IMR-90 (cell line): ENCODE measurements around the gene PPHLN1. TPM values are rescaled to one million over a fixed set of nuclear protein-coding genes. Genes with fewer than 3 reads are reported as not detected.

Experiments used
- ATAC-seq: fragments of 200-7000 bp; cut with Tn5 transposase; 2 replicates; pipeline ENCODE4 v1.9.1; 2020; ENCODE audit warnings: low read depth, mild to moderate bottlenecking, moderate library complexity
- BruUV-seq: library from RNA; stranded (reverse); fragments of 400-500 nt; replicated peaks from 2 replicates; lab custom pipeline; 2021; lab: Mats Ljungman, UMichigan
- CTCF ChIA-PET: fragments of 300-600 bp; formaldehyde crosslinking; extraction: SDS; loops from one replicate; lab custom pipeline; 2021; ENCODE audit warnings: antibody characterized with exemption; lab: Yijun Ruan, JAX
- POLR2A ChIA-PET: fragments of 300-600 bp; sonication (Branson Sonifier 250); formaldehyde crosslinking; loops from one replicate; lab custom pipeline; 2022; ENCODE audit warnings: antibody characterized with exemption; ENCODE audit not compliant: unreplicated experiment; lab: Charles Lee
- DNase-seq: peaks from one replicate; pipeline ENCODE4 v3.0.0; 2013
- H2AFZ ChIP-seq: replicated peaks from 2 replicates; pipeline ENCODE3; 2013; ENCODE audit warnings: low read length, mild to moderate bottlenecking; ENCODE audit not compliant: poor library complexity
- H2AK5ac ChIP-seq: 2 replicates; pipeline ENCODE4 v1.6.1; 2013; ENCODE audit warnings: low read depth, low read length, inconsistent platforms
- H2AK9ac ChIP-seq: replicated peaks from 2 replicates; pipeline ENCODE3; 2013; ENCODE audit warnings: mild to moderate bottlenecking, low read depth, low read length, moderate library complexity; ENCODE audit not compliant: poor library complexity
- H2BK120ac ChIP-seq: 2 replicates; pipeline ENCODE4 v1.6.1; 2013; ENCODE audit warnings: low read depth, low read length, inconsistent platforms
- H2BK15ac ChIP-seq: 3 replicates; pipeline ENCODE4 v1.6.1; 2013; ENCODE audit warnings: low read depth, low read length, inconsistent platforms
- H2BK20ac ChIP-seq: 2 replicates; pipeline ENCODE4 v1.6.1; 2013; ENCODE audit warnings: low read depth, mild to moderate bottlenecking, inconsistent platforms, low read length, moderate library complexity
- H2BK5ac ChIP-seq: 2 replicates; pipeline ENCODE4 v1.6.1; 2013; ENCODE audit warnings: mild to moderate bottlenecking, low read depth, low read length, inconsistent platforms; ENCODE audit not compliant: poor library complexity, severe bottlenecking
- H3K14ac ChIP-seq: replicated peaks from 2 replicates; pipeline ENCODE4 v1.6.1; 2013; ENCODE audit warnings: low read depth, low read length, inconsistent platforms
- H3K18ac ChIP-seq: 2 replicates; pipeline ENCODE4 v1.6.1; 2013; ENCODE audit warnings: low read depth, low read length, control low read depth
- H3K23ac ChIP-seq: 2 replicates; pipeline ENCODE4 v1.6.1; 2013; ENCODE audit warnings: low read depth, low read length, inconsistent platforms
- H3K27ac ChIP-seq: 2 replicates; pipeline ENCODE4 v1.5.1; 2013; ENCODE audit warnings: mild to moderate bottlenecking, control low read depth, low read length; ENCODE audit not compliant: insufficient read depth
- H3K27me3 ChIP-seq: 2 replicates; pipeline ENCODE4 v1.6.1; 2013; ENCODE audit warnings: low read length; ENCODE audit not compliant: control insufficient read depth, insufficient read depth
- H3K36me3 ChIP-seq: 2 replicates; pipeline ENCODE4 v1.6.1; 2013; ENCODE audit warnings: low read length, mixed read lengths; ENCODE audit not compliant: control insufficient read depth, insufficient read depth
- H3K4ac ChIP-seq: 2 replicates; pipeline ENCODE4 v1.6.1; 2013; ENCODE audit warnings: low read depth, low read length, inconsistent platforms
- H3K4me1 ChIP-seq: 2 replicates; pipeline ENCODE4 v1.6.1; 2013; ENCODE audit warnings: low read length, mixed read lengths; ENCODE audit not compliant: control insufficient read depth, insufficient read depth
- H3K4me2 ChIP-seq: 2 replicates; pipeline ENCODE4 v1.6.1; 2013; ENCODE audit warnings: low read depth, mild to moderate bottlenecking, control low read depth, low read length, moderate library complexity
- H3K4me3 ChIP-seq: 2 replicates; pipeline ENCODE4 v1.5.1; 2013; ENCODE audit warnings: low read depth, mild to moderate bottlenecking, control low read depth, low read length, moderate library complexity; ENCODE audit not compliant: insufficient read depth
- H3K56ac ChIP-seq: 2 replicates; pipeline ENCODE4 v1.6.1; 2013; ENCODE audit warnings: low read length, inconsistent platforms; ENCODE audit not compliant: insufficient read depth; ENCODE audit errors: extremely low read depth
- H3K79me1 ChIP-seq, 2 experiments: 2 replicates each; pipeline ENCODE4 v1.6.1; 2013; ENCODE audit warnings: low read length in 2 of 2, inconsistent platforms in 1 of 2, low read depth in 1 of 2
- H3K9ac ChIP-seq: 2 replicates; pipeline ENCODE4 v1.6.1; 2013; ENCODE audit warnings: low read depth, low read length, control low read depth
- H3K9me1 ChIP-seq: 2 replicates; pipeline ENCODE4 v1.6.1; 2013; ENCODE audit warnings: low read length, inconsistent platforms; ENCODE audit not compliant: insufficient read depth
- H3K9me3 ChIP-seq: 2 replicates; pipeline ENCODE4 v1.6.1; 2013; ENCODE audit warnings: low read length; ENCODE audit not compliant: control insufficient read depth, insufficient read depth
- H4K20me1 ChIP-seq: 2 replicates; pipeline ENCODE4 v1.6.1; 2013; ENCODE audit warnings: low read length, inconsistent platforms; ENCODE audit not compliant: insufficient read depth
- H4K5ac ChIP-seq: 2 replicates; pipeline ENCODE4 v1.6.1; 2013; ENCODE audit warnings: mild to moderate bottlenecking, low read depth, low read length, control low read depth
- H4K8ac ChIP-seq, 2 experiments: 2 replicates each; pipeline ENCODE4 v1.6.1; 2013; ENCODE audit warnings: low read depth in 2 of 2, low read length in 2 of 2, control low read depth in 1 of 2, inconsistent platforms in 1 of 2
- H4K91ac ChIP-seq: 2 replicates; pipeline ENCODE4 v1.6.1; 2013; ENCODE audit warnings: low read depth, low read length, inconsistent platforms; ENCODE audit not compliant: insufficient read depth
- BHLHE40 ChIP-seq: fragments of 150-350 bp; IDR thresholded peaks from 2 replicates; pipeline ENCODE4 v1.6.1; 2016; ENCODE audit warnings: mild to moderate bottlenecking, low read depth, low read length
- CEBPB ChIP-seq: IDR thresholded peaks from 2 replicates; pipeline ENCODE4 v1.6.1; 2012; ENCODE audit warnings: low read depth, low read length, improper control_type of control experiment
- CHD1 ChIP-seq: IDR thresholded peaks from 2 replicates; pipeline ENCODE4 v1.6.1; 2012; ENCODE audit warnings: low read depth, low read length, improper control_type of control experiment
- CTCF ChIP-seq: conservative IDR thresholded peaks from 2 replicates; pipeline ENCODE4 v1.5.1; 2012; ENCODE audit warnings: mild to moderate bottlenecking, low read depth, low read length, improper control_type of control experiment
- FOS ChIP-seq: fragments of 150-350 bp; IDR thresholded peaks from 2 replicates; pipeline ENCODE4 v1.6.1; 2016; ENCODE audit warnings: low read depth, low read length
- MAFK ChIP-seq: IDR thresholded peaks from 2 replicates; pipeline ENCODE4 v1.6.1; 2012; ENCODE audit warnings: low read depth, low read length, improper control_type of control experiment
- MAZ ChIP-seq: IDR thresholded peaks from 2 replicates; pipeline ENCODE4 v1.6.1; 2012; ENCODE audit warnings: low read depth, mild to moderate bottlenecking, low read length, improper control_type of control experiment, moderate library complexity, borderline replicate concordance
- MXI1 ChIP-seq: IDR thresholded peaks from 2 replicates; pipeline ENCODE4 v1.6.1; 2012; ENCODE audit warnings: low read depth, mild to moderate bottlenecking, low read length, moderate library complexity, borderline replicate concordance
- NFE2L2 ChIP-seq: fragments of 150-350 bp; IDR thresholded peaks from 2 replicates; pipeline ENCODE4 v1.6.1; 2016; ENCODE audit warnings: low read depth, mild to moderate bottlenecking, low read length
- POLR2A ChIP-seq: IDR thresholded peaks from 2 replicates; pipeline ENCODE4 v1.6.1; 2012; ENCODE audit warnings: mild to moderate bottlenecking, low read depth, low read length
- RCOR1 ChIP-seq: IDR thresholded peaks from 2 replicates; pipeline ENCODE4 v1.6.1; 2012; ENCODE audit warnings: mild to moderate bottlenecking, low read length, improper control_type of control experiment; ENCODE audit not compliant: insufficient replicate concordance
- RFX5 ChIP-seq: IDR thresholded peaks from 2 replicates; pipeline ENCODE4 v1.8.0; 2012; ENCODE audit warnings: low read depth, mild to moderate bottlenecking, low read length, moderate library complexity
- SMC3 ChIP-seq: fragments of 150-350 bp; IDR thresholded peaks from 2 replicates; pipeline ENCODE4 v1.6.1; 2016; ENCODE audit warnings: low read depth, mild to moderate bottlenecking, antibody characterized with exemption, low read length, moderate library complexity
- WGBS, 2 experiments: methylation state at CpG; one replicate each; pipeline versions ENCODE4 v1.1.5 to v1.1.7; 2013; ENCODE audit warnings: missing lambda C conversion rate in 2 of 2; ENCODE audit not compliant: insufficient read length in 1 of 2; ENCODE audit errors: extremely low coverage in 2 of 2; 5-methylcytosine and 5-hydroxymethylcytosine counted together
- dilution Hi-C: fragments of 300-500 bp; cut with HindIII; formaldehyde crosslinking; loops from one replicate; pipeline ENCODE4 v1.14.3; 2018; ENCODE audit warnings: low sequenced_read_pairs; ENCODE audit not compliant: unreplicated experiment
- in situ Hi-C: fragments of 300-500 bp; cut with MboI; formaldehyde crosslinking; loops from 3 replicates; pipeline ENCODE4 v1.14.3; 2019; ENCODE audit warnings: low sequenced_read_pairs, inconsistent platforms, mixed read lengths
- intact Hi-C: fragments of 100-400 bp; cut with micrococcal nuclease; formaldehyde crosslinking; loops from 2 replicates; pipeline ENCODE4 v1.10.0; 2022
- polyA plus RNA-seq, 3 experiments: library from polyadenylated mRNA; depleted of rRNA; stranded (reverse); fragments of >200 nt; gene quantifications; 2 replicates each; pipeline ENCODE4 v1.2.3, GENCODE V29; 2012; ENCODE audit warnings: low replicate concordance in 1 of 3
- total RNA-seq: library from RNA; depleted of rRNA; stranded (reverse); fragments of >200 nt; gene quantifications from 2 replicates; pipeline ENCODE4 v1.2.3, GENCODE V29; 2012
- TF ChIP-seq, protein P1 (sequence below): fragments of 150-350 bp; IDR thresholded peaks from 2 replicates; pipeline ENCODE4 v1.6.1; 2017; ENCODE audit warnings: mild to moderate bottlenecking, antibody characterized with exemption, low read length, low read depth
- TF ChIP-seq, protein P2 (sequence below): fragments of 150-350 bp; IDR thresholded peaks from 2 replicates; pipeline ENCODE4 v1.6.1; 2016; ENCODE audit warnings: low read depth, mild to moderate bottlenecking, low read length, moderate library complexity, borderline replicate concordance

Gene PPHLN1
- total and polyA plus RNA-seq, 2 of the 4 experiments (the other 2 are of a cell fraction), result 50.7 to 54.3 TPM

DNA sequence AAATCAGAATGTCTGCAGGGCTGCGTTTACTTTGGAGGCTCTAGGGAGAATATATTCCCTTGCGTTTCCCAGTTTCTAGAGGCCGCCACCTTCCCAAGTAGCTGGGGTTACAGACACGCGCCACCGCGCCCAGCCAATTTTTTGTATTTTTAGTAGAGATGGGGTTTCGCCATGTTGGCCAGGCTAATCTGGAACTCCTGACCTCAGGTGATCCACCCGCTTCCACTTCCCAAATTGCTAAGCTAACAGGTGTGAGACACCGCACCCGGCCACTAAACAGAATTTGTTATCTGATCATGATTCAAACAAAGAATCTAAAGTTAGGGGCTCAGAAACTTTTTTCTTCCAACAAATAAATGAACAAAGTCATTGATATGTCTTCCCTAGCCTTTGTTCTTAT is 114.6 kb downstream of the PPHLN1 start:
- ATAC-seq, result no peak
- CTCF ChIA-PET, result no interaction called here

More for the DNA sequence above, 114.6 kb downstream of the PPHLN1 start:
- no peak overlapping the region for H2BK20ac ChIP-seq
- H4K91ac ChIP-seq, result no peak overlapping the region
- H3K14ac ChIP-seq, result no peak overlapping the region
- POLR2A ChIA-PET, result no interaction called here
- 0 out of 2 replicates have a peak, but pooled peaks cover 2% of the 10 kb centered on the region for H3K9me3 ChIP-seq
- no peak overlapping the region for H4K8ac ChIP-seq
- H3K36me3 ChIP-seq, result peaks cover 17% of the 10 kb centered on the region
- in situ Hi-C loops (no loop called here), dilution Hi-C loops (no loop called here), intact Hi-C loops (no loop called here)
- H3K79me1 ChIP-seq, result no peaks in the 10 kb centered on the region; a peak in 2 of 4 replicates
- no peak overlapping the region for H3K23ac ChIP-seq
- no peak overlapping the region for H3K27ac ChIP-seq
- no peak overlapping the region for H2AFZ ChIP-seq
- no peak for TF ChIP-seq BHLHE40
- no peak for TF ChIP-seq CTCF
- TF ChIP-seq, protein P1, sequence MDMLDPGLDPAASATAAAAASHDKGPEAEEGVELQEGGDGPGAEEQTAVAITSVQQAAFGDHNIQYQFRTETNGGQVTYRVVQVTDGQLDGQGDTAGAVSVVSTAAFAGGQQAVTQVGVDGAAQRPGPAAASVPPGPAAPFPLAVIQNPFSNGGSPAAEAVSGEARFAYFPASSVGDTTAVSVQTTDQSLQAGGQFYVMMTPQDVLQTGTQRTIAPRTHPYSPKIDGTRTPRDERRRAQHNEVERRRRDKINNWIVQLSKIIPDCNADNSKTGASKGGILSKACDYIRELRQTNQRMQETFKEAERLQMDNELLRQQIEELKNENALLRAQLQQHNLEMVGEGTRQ, result no peak
- TF ChIP-seq POLR2A, result no peak
- no peak for TF ChIP-seq SMC3
- TF ChIP-seq, protein P2, sequence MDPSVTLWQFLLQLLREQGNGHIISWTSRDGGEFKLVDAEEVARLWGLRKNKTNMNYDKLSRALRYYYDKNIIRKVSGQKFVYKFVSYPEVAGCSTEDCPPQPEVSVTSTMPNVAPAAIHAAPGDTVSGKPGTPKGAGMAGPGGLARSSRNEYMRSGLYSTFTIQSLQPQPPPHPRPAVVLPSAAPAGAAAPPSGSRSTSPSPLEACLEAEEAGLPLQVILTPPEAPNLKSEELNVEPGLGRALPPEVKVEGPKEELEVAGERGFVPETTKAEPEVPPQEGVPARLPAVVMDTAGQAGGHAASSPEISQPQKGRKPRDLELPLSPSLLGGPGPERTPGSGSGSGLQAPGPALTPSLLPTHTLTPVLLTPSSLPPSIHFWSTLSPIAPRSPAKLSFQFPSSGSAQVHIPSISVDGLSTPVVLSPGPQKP, result no peak
- no peak for TF ChIP-seq CEBPB
- no peak for TF ChIP-seq RFX5
- TF ChIP-seq NFE2L2, result no peak
- no peak for TF ChIP-seq RCOR1
- TF ChIP-seq MXI1, result no peak
- no peak for TF ChIP-seq MAFK
- TF ChIP-seq FOS, result no peak
- no peak for TF ChIP-seq CHD1
- no peak for TF ChIP-seq MAZ
- H2BK15ac ChIP-seq, result no peak overlapping the region
- H3K56ac ChIP-seq, result no peak overlapping the region
- no peak overlapping the region for H4K5ac ChIP-seq
- no peak overlapping the region for H2BK5ac ChIP-seq
- H3K4me3 ChIP-seq, result no peak overlapping the region
- no peaks in the 10 kb centered on the region for H3K27me3 ChIP-seq
- DNase-seq, result no peak
- H3K9ac ChIP-seq, result no peak overlapping the region
- no peak overlapping the region for H3K4me2 ChIP-seq
- no peak overlapping the region for H2AK9ac ChIP-seq
- H2BK120ac ChIP-seq, result no peak overlapping the region
- no peaks in the 10 kb centered on the region for H4K20me1 ChIP-seq
- no peak overlapping the region for H3K18ac ChIP-seq
- no peaks in the 10 kb centered on the region for H3K4me1 ChIP-seq
- WGBS, 2 experiments, result 100% methylated on average over 2 of the region's 11 CpGs; no CpG with 5 or more reads in 1 of the 2 experiments
- no peak overlapping the region for H3K4ac ChIP-seq
- no TSS peak for BruUV-seq
- no peaks in the 10 kb centered on the region for H3K9me1 ChIP-seq
- no peak overlapping the region for H2AK5ac ChIP-seq
